Activated naive CD4-positive, alpha-beta T cell (primary cell): Measurements from ENCODE around the gene BPIFB6.
"Not testable (repeated sequence)": the region's sequence is repeated elsewhere in the genome, so short reads cannot be mapped to it uniquely, and the experiment has no call there.

ENCODE experiments used
- DNase-seq, 4 experiments: peaks; one replicate each; lab custom pipeline; 2025; lab: John Stamatoyannopoulos, UW

BPIFB6 gene

GRCh38 chr20:33030569-33030968 is 879 bp upstream of the BPIFB6 start:
- DNase-seq: no peak

GRCh38 chr20:33032555-33032954 is 1.1 kb downstream of the BPIFB6 start:
- no peak for DNase-seq

GRCh38 chr20:33033381-33033780 is 1.9 kb downstream of the BPIFB6 start:
- DNase-seq: no peak

DNA sequence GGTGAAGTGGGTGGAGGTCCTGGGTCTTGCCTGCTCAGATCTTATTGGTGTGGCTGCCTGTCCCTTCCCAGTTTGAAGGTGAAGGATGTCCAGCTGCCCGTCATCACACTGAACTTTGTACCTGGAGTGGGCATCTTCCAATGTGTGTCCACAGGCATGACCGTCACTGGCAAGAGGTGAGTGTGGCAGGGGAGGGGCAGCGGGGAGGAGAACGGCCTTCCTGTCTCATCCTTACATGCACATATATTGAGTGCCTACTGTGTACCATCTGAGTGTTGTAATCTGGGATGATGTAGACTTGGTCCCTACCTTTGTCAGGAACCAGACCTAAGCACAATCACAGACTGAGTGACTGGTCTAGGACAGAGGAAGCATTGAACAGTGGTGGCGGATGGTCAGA is 2.7 kb downstream of the BPIFB6 start:
- no peak for DNase-seq

DNA sequence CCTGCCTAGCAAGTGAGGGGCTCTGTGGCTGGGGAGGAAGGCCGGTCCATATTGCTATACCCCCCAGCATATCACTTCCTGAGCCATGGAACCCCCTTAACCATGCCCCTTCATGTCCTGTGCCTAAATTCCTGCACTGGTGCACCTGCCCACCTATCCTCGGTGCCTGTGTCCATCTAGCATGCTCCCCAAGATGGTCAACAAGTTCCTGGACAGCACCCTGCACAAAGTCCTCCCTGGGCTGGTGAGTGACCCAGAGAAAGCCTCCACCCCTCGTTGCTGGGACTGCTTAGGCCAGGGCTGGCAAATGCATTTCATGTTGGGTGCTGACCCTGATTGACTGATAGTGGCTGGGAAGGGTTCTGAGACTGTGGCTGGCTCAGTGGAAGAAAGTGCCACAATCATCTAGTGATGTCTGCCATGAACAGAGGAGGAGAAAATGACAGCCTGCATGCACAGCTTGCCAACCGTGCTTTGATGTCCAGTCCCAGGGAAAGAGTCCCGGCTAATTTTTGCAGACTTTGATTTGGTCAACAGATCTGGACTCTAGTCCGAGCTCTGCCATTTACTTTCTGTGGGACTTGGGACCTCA is 3.5 kb downstream of the BPIFB6 start:
- DNase-seq: no peak

GRCh38 chr20:33037456-33037855 is 6.0 kb downstream of the BPIFB6 start:
- DNase-seq: no peak

GRCh38 chr20:33038243-33038642 is 6.8 kb downstream of the BPIFB6 start:
- DNase-seq: no peak

GRCh38 chr20:33042430-33042829 is 11.0 kb downstream of the BPIFB6 start:
- DNase-seq: no peak

DNA sequence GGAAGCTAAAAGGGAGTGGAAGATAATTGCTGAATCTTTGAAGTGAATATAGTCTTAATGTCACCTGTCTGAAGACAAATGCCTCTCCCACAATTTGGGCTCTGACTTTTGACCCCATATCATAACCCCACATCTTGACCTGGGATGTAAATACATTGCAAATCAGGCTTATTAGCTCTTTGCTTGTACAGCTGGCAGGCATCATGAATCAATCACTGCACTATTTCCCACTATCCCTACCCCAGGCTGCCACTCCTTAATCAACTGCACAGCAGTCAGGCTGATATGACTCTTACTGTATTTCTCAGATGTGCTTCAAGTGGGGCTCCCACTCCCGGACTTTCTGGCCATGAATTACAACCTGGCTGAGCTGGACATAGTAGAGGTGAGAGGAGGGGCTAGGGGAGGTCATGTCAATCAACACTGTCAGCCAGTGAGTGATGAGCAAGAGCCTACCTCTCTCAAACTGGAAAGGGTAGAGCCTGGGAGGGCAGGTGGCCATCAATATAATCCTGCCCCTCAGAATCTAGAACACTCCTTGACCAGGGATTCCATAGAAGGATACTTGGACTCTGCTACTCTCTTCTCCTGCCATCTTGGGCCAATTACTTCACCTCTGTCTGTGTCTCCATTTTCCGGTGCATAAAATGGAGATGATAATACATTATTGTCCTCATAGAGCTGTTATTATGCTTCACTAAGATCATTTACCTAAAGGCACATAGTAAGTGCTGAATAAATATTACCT is 11.7 kb downstream of the BPIFB6 start:
- no peak for DNase-seq

- no peak for DNase-seq
Observed at GRCh38 chr20:33043731-33044181, 12.3 kb downstream of the BPIFB6 start.

- not testable (repeated sequence) for DNase-seq
Observed at GRCh38 chr20:33045129-33045721, 13.8 kb downstream of the BPIFB6 start.

DNA sequence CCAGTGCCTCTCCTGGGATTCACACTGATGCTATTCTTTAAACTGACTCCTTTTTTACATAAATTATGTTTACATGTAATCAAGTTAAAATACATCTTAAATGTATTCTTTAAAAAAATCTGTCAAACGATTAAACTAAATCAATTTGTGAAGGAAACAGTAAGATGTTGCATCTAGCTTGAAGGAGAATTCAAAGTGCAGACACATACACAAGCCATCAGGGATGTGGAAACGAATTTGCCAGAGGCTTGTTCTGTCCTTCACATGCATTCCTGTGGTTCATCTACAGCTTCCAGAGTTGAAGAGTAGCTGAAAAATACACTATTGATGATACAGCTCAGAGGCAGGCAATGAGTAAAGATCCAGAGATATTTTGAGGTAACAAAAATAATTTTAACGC is 15.0 kb downstream of the BPIFB6 start:
- DNase-seq: no peak

DNA sequence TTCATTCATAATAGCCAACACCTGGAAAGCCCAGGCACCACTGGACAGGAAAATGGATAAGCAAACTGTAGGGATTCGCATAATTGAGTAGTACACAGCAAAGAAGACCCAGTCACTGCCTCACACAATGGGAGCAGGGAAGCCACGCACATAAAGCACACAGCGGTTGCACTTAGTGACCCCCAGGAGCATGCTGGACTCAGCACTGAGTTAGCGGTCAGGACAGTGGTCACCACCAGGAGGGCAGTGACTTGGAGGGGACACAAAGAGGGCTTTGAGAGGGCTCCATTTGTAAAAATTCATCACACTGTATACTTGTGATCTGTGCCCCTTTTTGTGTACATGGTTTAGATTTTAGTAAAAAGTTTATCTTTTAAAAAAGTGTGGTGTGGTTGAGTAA is 19.9 kb downstream of the BPIFB6 start:
- DNase-seq: no peak

DNA sequence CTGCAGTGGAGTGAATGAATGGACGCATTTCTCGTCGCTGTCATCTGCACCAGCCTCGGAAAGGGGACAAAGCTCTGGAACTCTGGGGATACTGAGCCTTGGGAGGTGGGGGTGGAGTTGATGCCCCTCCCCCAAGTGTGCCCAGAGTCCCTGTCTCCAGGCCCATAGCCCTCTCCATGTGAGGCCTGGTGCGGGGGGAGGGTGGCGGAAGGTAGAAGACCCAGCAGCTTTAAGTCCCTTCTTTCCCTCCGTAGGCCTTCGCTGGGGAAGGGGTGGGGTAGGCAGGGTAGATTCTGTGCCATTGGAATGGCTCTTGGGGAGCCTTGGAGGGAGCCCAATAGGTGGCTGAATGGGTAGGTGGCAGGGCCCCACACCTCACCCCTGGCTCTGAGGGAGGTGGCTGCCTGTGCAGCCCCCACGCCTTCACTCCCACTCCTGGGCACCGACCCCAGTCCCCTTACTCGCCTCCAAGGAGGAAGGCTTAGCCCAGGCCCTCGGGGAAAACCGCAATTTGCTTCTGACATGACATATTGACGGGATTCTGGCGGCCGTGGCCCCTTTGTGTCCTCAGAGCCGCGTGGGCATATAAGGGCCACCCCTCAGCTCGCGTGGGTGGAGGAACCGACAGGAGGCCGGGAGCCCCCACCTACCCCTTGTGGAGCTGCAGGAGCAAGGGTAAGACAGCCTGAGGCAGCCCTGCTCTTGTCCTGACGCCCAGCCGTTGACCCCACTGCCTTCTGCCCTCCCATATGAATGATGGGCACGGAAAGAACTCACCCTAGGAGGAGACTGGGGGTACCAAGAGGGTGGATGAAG is 22.1 kb downstream of the BPIFB6 start, which contains the start of gene BPIFB3:
Gene BPIFB3 (plus strand): TSS at position 613 of the 816 bp plus-strand sequence. CDS start 1,533 bp downstream, outside the sequence.
- DNase-seq: no peak

DNA sequence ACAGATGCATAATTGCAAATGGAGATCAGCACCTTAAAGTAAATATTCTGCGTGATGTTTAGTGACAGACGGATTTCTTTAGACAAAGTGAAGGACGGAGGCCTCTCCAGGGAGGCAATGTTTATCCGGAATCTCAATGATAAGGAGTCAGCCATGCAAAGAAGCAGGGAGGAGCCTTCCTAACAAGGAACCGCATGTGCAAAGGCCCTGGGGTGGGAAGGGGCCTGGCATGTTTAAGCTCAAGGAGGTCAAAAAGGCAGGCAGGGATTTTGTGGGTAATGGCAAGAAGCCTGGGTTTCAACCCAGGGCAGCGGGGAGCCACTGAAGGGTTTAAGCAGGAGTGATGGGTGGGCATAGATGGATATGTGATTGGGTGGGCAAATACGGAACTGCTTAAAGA is 22.9 kb downstream of the BPIFB6 start:
- no peak for DNase-seq

DNA sequence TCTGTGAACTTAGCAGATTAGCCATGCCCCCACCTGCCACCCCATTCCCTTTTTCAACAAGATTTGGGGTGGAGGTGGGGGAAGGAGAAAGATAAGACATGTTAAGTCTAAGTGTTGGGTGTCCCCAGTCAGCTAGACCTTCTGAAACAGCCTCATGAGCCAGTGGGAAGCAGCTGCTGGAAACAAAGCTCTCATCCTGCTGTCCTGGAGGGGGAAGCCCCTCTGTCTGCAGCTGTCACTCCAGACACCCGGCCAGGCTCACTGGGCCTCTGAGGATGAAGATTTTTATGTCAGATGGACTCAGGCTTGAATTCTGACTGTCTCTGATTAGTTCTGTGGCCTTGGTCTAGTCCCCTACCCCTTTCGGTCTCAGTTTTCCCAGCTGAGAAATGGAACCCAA is 23.3 kb downstream of the BPIFB6 start:
- no peak for DNase-seq

- no peak for DNase-seq
Observed at GRCh38 chr20:33059136-33059535, 27.7 kb downstream of the BPIFB6 start.

GRCh38 chr20:33059741-33060390 is 28.4 kb downstream of the BPIFB6 start:
- no peak for DNase-seq

DNA sequence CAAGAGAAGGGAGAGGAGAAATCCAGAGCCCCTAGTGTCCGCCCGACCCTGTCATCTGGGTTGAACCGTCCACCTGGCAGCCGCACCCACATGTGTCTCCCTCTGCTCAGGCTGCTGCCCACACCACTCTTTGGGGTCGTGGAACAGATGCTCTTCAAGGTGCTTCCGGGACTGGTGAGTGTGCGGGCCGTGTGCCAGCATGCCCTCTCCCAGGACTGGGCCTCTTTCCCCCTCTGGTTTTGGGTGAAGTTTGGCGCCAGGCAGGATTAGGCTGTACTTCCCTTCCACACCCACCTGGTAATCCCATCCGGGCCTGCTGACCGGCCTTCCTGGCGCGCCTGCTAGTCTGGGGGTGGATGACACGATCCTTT is 30.2 kb downstream of the BPIFB6 start:
- DNase-seq: no peak

DNA sequence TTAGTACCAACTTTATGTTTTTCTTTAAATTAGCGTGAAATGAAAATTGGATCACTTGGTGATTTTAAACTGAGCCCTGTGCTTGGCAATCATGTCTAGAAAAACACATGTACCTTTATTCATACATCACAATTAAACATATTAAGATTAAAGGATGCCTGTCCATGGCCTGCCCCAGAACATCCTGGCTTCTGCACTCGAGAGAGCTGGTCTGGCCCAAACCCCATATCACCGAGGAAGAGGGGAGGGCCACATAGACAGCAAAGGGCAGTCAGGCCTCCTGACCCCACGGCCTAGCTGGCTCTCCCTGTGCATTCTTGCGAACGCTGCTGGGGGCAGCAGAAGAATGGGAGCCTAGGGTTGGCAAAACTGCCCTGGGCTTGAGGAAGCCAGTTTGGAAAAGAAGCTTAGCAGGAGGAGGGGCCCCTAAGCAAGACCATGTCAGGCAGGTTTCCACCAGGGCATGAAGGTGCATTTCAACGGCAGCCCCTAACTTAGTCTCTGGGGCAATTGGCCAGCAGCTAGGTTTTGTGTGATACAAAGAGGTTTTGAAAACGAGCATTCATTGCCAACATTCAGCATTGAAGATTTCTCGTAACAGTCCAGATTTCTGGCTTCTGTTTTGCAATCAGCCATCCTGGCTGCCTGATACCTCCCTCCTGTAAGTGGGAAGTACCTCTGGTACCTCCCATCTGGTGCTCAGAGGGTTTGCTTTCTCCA is 30.8 kb downstream of the BPIFB6 start:
- DNase-seq: no peak

DNA sequence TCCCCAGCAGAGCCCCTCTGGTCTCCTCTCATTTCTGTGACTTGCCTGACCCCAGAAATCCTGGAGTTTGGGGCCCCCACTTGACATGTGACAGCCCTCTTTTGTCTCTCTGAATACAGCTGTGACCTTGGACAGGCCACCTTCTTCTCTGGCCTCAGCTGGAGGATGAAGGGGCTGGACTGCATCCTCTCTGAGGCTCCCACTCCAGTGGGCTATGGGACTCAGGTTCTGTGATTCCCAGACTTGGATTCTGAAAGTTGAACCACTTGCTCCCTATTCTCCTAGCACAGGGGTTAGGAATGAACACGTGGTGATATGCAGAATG is 31.3 kb downstream of the BPIFB6 start:
- no peak for DNase-seq
